ENCODE results near the gene GAS6. TPM values are rescaled to one million over a fixed set of nuclear protein-coding genes. Genes with fewer than 3 reads are reported as not detected.
A peak's percentile ranks its signal among the peaks of the same experiment; 100 is the strongest.

GAS6 gene
- total and polyA plus RNA-seq, 11 donors: 96.7 to 438 (median 183) TPM

DNA sequence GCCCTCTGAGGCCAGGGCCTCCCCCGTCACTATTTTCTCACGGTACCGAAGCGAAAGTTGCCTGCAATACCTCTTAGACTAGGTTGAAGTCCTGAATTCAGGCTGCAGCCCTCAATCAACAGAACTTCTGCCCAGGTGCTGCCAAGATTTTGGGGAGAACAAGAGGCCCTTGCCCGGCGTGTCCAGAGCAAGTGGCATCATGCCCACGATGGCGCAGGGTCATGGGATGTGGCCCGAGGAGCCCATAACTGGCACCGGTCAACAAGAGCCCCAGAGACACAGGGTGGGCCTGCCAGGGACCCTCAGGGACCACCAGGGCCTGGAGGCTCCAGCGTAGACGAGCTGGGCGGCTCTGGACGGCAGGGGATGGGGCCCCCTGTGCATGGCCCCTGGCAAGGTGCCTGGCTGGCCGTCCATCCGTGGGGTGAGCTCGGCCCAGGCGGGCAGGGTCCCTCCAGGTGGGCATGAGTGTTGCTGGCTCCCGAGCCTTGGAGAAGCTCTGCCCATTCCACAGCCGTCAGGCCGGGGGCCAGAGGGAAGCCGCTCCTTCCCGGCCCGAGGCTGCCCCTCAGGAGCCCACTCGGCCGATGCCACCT, 45.1 kb downstream of the GAS6 start:
- Histone ChIP-seq H3K27me3 (no peaks in the 10 kb centered on the region), H3K36me3 (peaks cover 4 to 33% (median 21%) of the 10 kb centered on the region in 9 donors), H3K4me3 (peak overlapping the region in 1 of 12 donors; percentile 30), H3K27ac (peak overlapping the region in 4 of 12 donors; percentile 63 to 88 (median 84)), H3K4me1 (peaks cover 19 to 74% (median 60%) of the 10 kb centered on the region in 12 donors), H3K9me3 (no peaks in the 10 kb centered on the region)
- 83 to 94% (median 89%) methylated on average over 15 to 26 of the region's 26 CpGs for WGBS, 4 donors
- DNase-seq (peak in 1 of 5 donors; percentile 67), ATAC-seq (no peak)
- no peak for TF ChIP-seq POLR2A (IDR thresholded peaks at IDR 0.05)
- TF ChIP-seq, protein P1, sequence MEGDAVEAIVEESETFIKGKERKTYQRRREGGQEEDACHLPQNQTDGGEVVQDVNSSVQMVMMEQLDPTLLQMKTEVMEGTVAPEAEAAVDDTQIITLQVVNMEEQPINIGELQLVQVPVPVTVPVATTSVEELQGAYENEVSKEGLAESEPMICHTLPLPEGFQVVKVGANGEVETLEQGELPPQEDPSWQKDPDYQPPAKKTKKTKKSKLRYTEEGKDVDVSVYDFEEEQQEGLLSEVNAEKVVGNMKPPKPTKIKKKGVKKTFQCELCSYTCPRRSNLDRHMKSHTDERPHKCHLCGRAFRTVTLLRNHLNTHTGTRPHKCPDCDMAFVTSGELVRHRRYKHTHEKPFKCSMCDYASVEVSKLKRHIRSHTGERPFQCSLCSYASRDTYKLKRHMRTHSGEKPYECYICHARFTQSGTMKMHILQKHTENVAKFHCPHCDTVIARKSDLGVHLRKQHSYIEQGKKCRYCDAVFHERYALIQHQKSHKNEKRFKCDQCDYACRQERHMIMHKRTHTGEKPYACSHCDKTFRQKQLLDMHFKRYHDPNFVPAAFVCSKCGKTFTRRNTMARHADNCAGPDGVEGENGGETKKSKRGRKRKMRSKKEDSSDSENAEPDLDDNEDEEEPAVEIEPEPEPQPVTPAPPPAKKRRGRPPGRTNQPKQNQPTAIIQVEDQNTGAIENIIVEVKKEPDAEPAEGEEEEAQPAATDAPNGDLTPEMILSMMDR (IDR thresholded peaks at IDR 0.05): no peak
- intact Hi-C loops (cut with DNase I): loop anchor here in 7 of 10 donors (5.0 kb wide), 5 partner anchors 44 to 409 kb away; partner anchors contain the start of gene GAS6 (in 2 of the 7)

DNA sequence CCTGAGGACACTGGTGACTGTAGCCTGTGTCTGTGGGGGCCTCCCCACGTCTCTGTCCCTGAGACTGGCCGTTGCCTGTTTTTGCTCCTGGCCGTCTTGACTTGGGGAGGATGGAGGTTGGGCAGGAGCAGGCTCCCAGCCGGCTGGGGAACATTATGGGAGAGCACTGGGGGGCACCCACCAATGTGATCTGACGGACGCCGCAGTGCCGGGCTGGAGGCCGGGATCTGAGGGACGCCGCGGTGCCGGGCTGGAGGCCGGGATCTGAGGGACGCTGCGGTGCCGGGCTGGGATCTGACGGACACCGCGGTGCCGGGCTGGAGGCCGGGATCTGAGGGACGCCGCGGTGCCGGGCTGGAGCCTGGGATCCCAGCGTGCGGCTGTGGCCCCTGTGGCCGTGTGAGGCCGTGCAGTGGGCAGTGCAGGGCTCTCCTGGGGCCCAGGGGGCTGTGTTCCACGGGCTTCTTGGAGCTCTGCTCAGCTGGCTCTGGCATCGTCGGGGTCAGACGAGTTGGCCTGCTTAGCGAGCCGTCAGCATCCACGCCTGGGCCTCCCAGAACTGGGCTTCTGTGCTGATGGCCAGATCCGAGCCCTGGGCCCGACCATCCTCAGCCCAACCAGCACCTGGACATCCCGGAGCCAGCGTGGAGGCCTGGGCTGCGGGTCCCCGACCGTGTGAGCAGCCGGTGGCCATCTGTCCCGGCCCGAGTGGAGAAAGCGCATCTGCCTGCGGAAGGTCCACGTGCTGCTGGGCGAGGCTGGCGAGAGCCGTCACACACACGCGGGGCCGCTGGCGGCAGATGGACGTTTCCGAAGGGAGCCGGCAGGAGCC, 45.8 kb downstream of the GAS6 start:
- Histone ChIP-seq H3K27me3 (no peaks in the 10 kb centered on the region), H3K4me1 (peaks cover 19 to 80% (median 66%) of the 10 kb centered on the region in 12 donors), H3K9me3 (no peaks in the 10 kb centered on the region), H3K27ac (peak overlapping the region; percentile 41 to 87 (median 66)), H3K36me3 (peaks cover 1 to 25% (median 13%) of the 10 kb centered on the region in 9 donors), H3K4me3 (peak overlapping the region in 7 of 12 donors; percentile 4 to 30 (median 22))
- ATAC-seq (peak in 1 of 4 donors; percentile 0), DNase-seq (peak in 1 of 5 donors; percentile 66)
- WGBS, 4 donors: 63 to 80% (median 75%) methylated on average over 38 to 60 of the region's 60 CpGs
- TF ChIP-seq, protein P1 (IDR thresholded peaks at IDR 0.05): no peak
- no peak for TF ChIP-seq POLR2A (IDR thresholded peaks at IDR 0.05)
- intact Hi-C loops (cut with DNase I): loop anchor here (1.0 to 5.0 kb wide), 15 partner anchors 44 to 417 kb away; partner anchors contain the start of genes GAS6 (in 2 of the 10) and CDC16 (in 1 of the 10)

DNA sequence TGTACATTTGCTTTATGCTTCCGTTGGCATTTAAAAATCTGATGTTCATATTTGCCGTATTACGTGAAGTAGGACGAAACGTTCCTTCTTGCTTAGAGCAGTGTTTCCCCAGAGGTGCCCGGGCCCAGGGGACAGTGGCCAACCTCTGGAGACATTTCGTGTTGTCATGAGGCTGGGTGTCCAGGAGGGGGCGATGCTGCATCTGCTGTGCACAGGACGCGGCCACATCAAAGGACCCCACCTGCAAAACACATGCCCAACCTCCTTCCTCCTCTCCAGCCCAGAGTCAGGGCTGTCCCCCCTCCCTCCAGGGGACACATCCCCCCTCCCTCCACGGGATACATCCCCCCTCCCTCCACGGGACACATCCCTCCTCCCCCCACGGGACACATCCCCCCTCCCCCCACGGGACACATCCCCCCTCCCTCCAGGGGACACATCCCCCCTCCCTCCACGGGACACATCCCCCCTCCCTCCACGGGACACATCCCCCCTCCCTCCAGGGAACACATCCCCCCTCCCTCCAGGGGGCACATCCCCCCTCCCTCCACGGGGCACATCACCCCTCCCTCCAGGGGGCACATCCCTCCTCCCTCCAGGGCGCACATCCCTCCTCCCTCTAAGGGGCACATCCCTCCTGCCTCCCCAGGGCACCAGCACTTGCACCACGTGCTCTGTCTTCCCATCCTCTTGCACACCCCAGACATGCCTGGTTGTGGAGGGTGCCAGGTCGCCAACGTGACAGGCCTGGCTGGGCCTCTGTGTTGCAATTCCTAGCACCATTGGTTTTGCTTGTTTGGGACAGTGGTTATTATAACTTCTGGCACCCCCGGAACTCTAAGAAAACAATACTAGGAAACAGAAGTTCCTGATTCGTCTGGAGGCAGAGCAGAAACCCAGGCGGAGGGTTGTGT, 46.7 kb downstream of the GAS6 start:
- peaks cover 18 to 76% (median 63%) of the 10 kb centered on the region in 12 donors for H3K4me1 ChIP-seq
- no peaks in the 10 kb centered on the region for H3K9me3 ChIP-seq
- TF ChIP-seq POLR2A (IDR thresholded peaks at IDR 0.05): peak in 1 of 2 donors; percentile 13
- TF ChIP-seq, protein P1 (IDR thresholded peaks at IDR 0.05): peak; percentile 72 to 91 (median 83)
- H3K36me3 ChIP-seq: peaks cover 0 to 17% (median 5%) of the 10 kb centered on the region in 9 donors
- WGBS, 4 donors: 8 to 14% (median 12%) methylated on average over 22 to 24 of the region's 24 CpGs
- peak overlapping the region; percentile 41 to 87 (median 66) for H3K27ac ChIP-seq
- H3K27me3 ChIP-seq: no peaks in the 10 kb centered on the region
- peak; percentile 35 to 49 (median 42) for ATAC-seq
- H3K4me3 ChIP-seq: peak overlapping the region in 5 of 12 donors; percentile 4 to 43 (median 10)
- peak; percentile 83 to 92 (median 88) for DNase-seq
- intact Hi-C loops (cut with DNase I): loop anchor here (1.0 to 5.0 kb wide), 15 partner anchors 45 to 418 kb away; partner anchors contain the start of genes GAS6 (in 2 of the 10) and CDC16 (in 1 of the 10)
